Posterior cingulate gyrus (tissue), 11 donors: ENCODE results near the gene TREML2.

Experiments used
- DNase-seq, 10 donors: peaks; one replicate each; pipeline versions ENCODE4 v3.0.0 to v3.0.0-alpha.2; 2020 to 2021; ENCODE audit warnings: mixed read lengths in 3 of 10
- intact Hi-C: fragments of 100-400 bp; cut with DNase I; formaldehyde crosslinking; loops from one replicate; pipeline ENCODE4 v1.15.1; 2023

Gene TREML2

GRCh38 chr6:41155132-41155805 lies 45.7 kb downstream of the TREML2 start:
- intact Hi-C loops: no loop called here
- no peak for DNase-seq

GRCh38 chr6:41153992-41154625 lies 46.8 kb downstream of the TREML2 start, which contains the start of gene TREML1:
TREML1 (minus strand) TSS chr6:41154347; CDS start chr6:41154288, 59 bp downstream.
- peak in 1 of 10 donors; percentile 61 for DNase-seq
- intact Hi-C loops: no loop called here

DNA sequence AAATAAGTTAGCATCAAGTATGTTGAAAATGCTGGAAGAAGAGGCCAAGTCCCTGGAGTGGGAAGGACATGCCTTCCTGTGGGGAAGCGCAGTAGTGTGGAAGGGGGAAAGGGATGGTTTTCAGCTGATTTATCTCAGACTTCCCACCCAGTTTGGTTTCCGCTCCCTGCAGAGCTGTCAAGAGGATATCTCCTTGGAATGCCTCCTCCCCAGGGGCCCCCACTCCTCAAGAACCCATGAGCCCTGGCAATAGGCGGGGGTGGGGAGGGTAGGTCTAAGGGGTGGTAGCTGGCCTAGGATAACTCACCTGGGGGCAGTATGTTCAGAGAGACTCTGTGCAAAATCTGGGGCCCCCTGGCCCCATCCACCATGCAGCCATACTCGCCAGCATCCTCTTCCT lies 47.5 kb downstream of the TREML2 start:
- DNase-seq: no peak
- intact Hi-C loops: no loop called here

GRCh38 chr6:41150671-41151070 lies 50.3 kb downstream of the TREML2 start:
- peak in 1 of 10 donors; percentile 61 for DNase-seq
- intact Hi-C loops: no loop called here

GRCh38 chr6:41147917-41148316 lies 53.0 kb downstream of the TREML2 start:
- no peak for DNase-seq
- intact Hi-C loops: no loop called here
